Naive B cell (primary cell): ENCODE results near the gene ZC3H12C. TPM values are rescaled to one million over a fixed set of nuclear protein-coding genes. Genes with fewer than 3 reads are reported as not detected.

ENCODE experiments used
- ATAC-seq, 2 donors: fragments of 150-1000 bp; cut with Tn5 transposase; 2 replicates each; pipeline ENCODE4 v1.10.0; 2021; ENCODE audit warnings: low read depth in 2 of 2, mild to moderate bottlenecking in 2 of 2, moderate library complexity in 2 of 2
- DNase-seq: peaks from one replicate; pipeline ENCODE4 v3.0.0; 2022
- H3K27ac Mint-ChIP-seq, 6 donors: one replicate each; pipeline ENCODE4 v1.8.0; 2020 to 2022; ENCODE audit warnings: mild to moderate bottlenecking in 6 of 6, mixed read lengths in 6 of 6, moderate library complexity in 5 of 6, inconsistent platforms in 2 of 6
- H3K27me3 Mint-ChIP-seq, 3 donors: one replicate each; pipeline ENCODE4 v1.8.0; 2021 to 2022; ENCODE audit warnings: mixed read lengths in 3 of 3, mild to moderate bottlenecking in 1 of 3
- H3K36me3 Mint-ChIP-seq, 2 donors: one replicate each; pipeline ENCODE4 v1.8.0; 2020 to 2022; ENCODE audit warnings: mixed read lengths in 2 of 2, inconsistent platforms in 1 of 2, mild to moderate bottlenecking in 1 of 2
- H3K4me1 Mint-ChIP-seq, 3 donors: one replicate each; pipeline ENCODE4 v1.8.0; 2020 to 2022; ENCODE audit warnings: mixed read lengths in 3 of 3, inconsistent platforms in 1 of 3, mild to moderate bottlenecking in 1 of 3, moderate library complexity in 1 of 3
- H3K4me3 Mint-ChIP-seq, 8 donors: one replicate each; pipeline ENCODE4 v1.8.0; 2020 to 2022; ENCODE audit warnings: mild to moderate bottlenecking in 8 of 8, mixed read lengths in 8 of 8, moderate library complexity in 8 of 8, inconsistent platforms in 2 of 8
- H3K9me3 Mint-ChIP-seq, 7 donors: one replicate each; pipeline ENCODE4 v1.8.0; 2020 to 2022; ENCODE audit warnings: mixed read lengths in 7 of 7, mild to moderate bottlenecking in 5 of 7, inconsistent platforms in 2 of 7, moderate library complexity in 1 of 7
- polyA plus RNA-seq, 6 donors: library from polyadenylated mRNA; unstranded; fragments of 300-500 nt; fragmentation: Illumina TruSeq; gene quantifications; one replicate each; pipeline ENCODE4 v1.2.3, GENCODE V29; 2021; ENCODE audit warnings: low read depth in 6 of 6

Gene ZC3H12C
- polyA plus RNA-seq, 6 donors from 2014 or later = 0.08 TPM; not detected in 5

DNA sequence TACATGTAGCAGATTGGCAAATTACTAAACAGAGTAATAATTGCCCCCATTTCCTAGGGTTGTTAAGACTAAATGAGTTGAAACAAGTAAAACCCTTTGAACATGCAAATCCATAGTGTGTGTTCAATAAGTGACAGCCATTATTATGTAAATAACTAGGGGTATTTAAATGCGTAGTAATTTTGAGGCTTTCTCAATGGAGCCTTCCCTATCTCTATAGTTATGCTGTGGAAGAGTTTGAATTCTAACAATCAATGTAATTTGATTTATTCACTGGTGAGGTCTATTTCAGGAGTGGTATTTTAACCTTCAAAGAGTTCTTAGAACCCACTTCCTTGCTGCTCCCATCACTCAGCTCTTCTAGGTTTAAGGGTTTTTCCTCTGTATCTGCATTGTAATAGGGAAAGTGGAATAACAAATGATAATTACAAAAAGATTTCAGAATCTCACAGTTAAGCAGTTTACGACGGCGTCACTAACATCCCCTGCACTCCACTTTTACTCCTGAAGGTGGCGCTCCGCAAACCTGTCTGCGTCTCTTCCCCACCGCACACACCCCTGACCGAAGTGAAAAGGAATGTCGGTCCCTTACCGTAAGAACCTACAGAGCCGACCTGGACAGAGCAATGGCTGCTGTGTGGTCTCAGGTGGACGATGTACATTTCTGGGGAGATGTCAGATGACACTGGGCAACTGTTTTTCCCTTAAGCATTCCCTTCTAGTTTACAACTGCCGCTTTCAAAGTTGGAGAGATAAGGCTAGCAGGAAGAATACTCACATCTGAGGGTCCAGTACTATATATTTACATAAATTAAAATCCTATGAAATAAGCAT, 80.8 kb downstream of the ZC3H12C start:
- DNase-seq (peak; percentile 24), ATAC-seq (peak; percentile 63 to 66)
- H3K36me3 Mint-ChIP-seq = no peaks in the 10 kb centered on the region
- H3K27ac Mint-ChIP-seq = no peak overlapping the region
- H3K9me3 Mint-ChIP-seq = no peaks in the 10 kb centered on the region
- peaks cover 3 to 6% (median 6%) of the 10 kb centered on the region in 3 donors for H3K4me1 Mint-ChIP-seq
- H3K27me3 Mint-ChIP-seq = peaks cover 16 to 18% (median 17%) of the 10 kb centered on the region in 3 donors
- peak overlapping the region in 4 of 8 donors; percentile 2 to 46 (median 19) for H3K4me3 Mint-ChIP-seq

GRCh38 chr11:110174645-110175310, 81.6 kb downstream of the ZC3H12C start:
- Mint-ChIP-seq H3K4me3 (peak overlapping the region in 2 of 8 donors; percentile 13 to 72), H3K36me3 (no peaks in the 10 kb centered on the region), H3K4me1 (peaks cover 3 to 6% (median 6%) of the 10 kb centered on the region in 3 donors), H3K27ac (no peak overlapping the region), H3K9me3 (no peaks in the 10 kb centered on the region), H3K27me3 (peaks cover 16 to 18% (median 17%) of the 10 kb centered on the region in 3 donors)
- ATAC-seq (no peak), DNase-seq (no peak)

- peaks cover 17 to 28% (median 20%) of the 10 kb centered on the region in 3 donors for H3K27me3 Mint-ChIP-seq
Observed at GRCh38 chr11:110176366-110177085, 83.3 kb downstream of the ZC3H12C start.

GRCh38 chr11:110177086-110177456, 83.9 kb downstream of the ZC3H12C start:
- H3K36me3 Mint-ChIP-seq = no peaks in the 10 kb centered on the region

More at GRCh38 chr11:110176366-110177085, 83.3 kb downstream of the ZC3H12C start:
- Mint-ChIP-seq H3K36me3 (no peaks in the 10 kb centered on the region), H3K4me1 (peaks cover 3 to 6% (median 6%) of the 10 kb centered on the region in 3 donors), H3K9me3 (no peaks in the 10 kb centered on the region), H3K4me3 (no peak overlapping the region), H3K27ac (no peak overlapping the region)
- ATAC-seq (no peak), DNase-seq (no peak)

DNA sequence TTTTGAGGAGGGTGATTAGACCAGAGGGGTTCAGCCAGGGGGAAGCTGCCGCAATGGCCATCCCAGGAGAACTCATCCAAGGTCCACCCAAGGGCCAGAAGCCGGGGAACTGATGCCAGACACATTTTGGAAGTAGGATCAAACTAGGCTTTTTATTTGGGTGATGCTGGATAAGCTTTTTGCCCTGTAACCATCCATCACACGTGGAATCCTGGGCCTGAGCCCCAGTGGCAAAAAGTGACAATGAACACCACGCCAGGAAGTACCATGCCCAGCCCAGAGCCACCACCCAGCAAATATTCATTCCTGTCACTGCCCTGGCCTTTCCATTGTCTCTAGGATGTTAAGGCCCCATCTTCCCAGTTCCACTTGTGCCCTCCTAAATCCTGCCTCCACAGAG, 85.9 kb downstream of the ZC3H12C start:
- peaks cover 13 to 27% (median 24%) of the 10 kb centered on the region in 3 donors for H3K27me3 Mint-ChIP-seq

More at GRCh38 chr11:110177086-110177456, 83.9 kb downstream of the ZC3H12C start:
- Mint-ChIP-seq H3K4me1 (peaks cover 3 to 6% (median 6%) of the 10 kb centered on the region in 3 donors), H3K9me3 (no peaks in the 10 kb centered on the region), H3K27ac (no peak overlapping the region), H3K4me3 (no peak overlapping the region), H3K27me3 (peaks cover 17 to 28% (median 17%) of the 10 kb centered on the region in 3 donors)
- DNase-seq (no peak), ATAC-seq (no peak)

GRCh38 chr11:110182886-110183285, 89.7 kb downstream of the ZC3H12C start:
- no peak for ATAC-seq

More for the DNA sequence above, 85.9 kb downstream of the ZC3H12C start:
- DNase-seq (no peak), ATAC-seq (no peak)
- Mint-ChIP-seq H3K4me1 (peaks cover 3 to 4% (median 3%) of the 10 kb centered on the region in 3 donors), H3K4me3 (no peak overlapping the region), H3K36me3 (no peaks in the 10 kb centered on the region), H3K9me3 (no peaks in the 10 kb centered on the region), H3K27ac (no peak overlapping the region)

DNA sequence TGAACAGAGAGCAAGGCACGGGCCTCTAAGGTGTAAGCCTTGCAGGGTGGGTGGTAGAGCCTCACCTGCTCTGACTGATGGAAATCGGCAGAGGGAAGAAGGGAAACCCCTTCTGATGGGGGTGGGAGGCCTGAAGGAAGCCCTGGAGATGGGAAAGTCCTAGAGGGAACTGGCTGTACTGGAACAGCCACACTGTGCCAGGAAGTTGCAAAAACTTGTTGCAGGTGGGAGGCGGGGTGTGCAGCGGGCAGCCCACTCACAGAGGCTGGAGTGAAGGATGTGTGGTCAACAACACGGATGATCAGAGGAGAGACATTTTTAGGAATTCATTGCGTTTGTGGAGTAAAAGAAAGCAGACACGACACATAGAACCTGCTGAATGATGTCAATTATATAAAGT, 91.3 kb downstream of the ZC3H12C start:
- no peak for ATAC-seq
- H3K27me3 Mint-ChIP-seq = peaks cover 40 to 66% (median 46%) of the 10 kb centered on the region in 3 donors
- H3K27ac Mint-ChIP-seq = no peak overlapping the region
- no peak for DNase-seq
- peaks cover 0 to 2% (median 0%) of the 10 kb centered on the region in 3 donors for H3K4me1 Mint-ChIP-seq
- no peaks in the 10 kb centered on the region for H3K36me3 Mint-ChIP-seq
- H3K9me3 Mint-ChIP-seq = no peaks in the 10 kb centered on the region
- no peak overlapping the region for H3K4me3 Mint-ChIP-seq

More at GRCh38 chr11:110182886-110183285, 89.7 kb downstream of the ZC3H12C start:
- no peak for DNase-seq
- Mint-ChIP-seq H3K27ac (peak overlapping the region in 1 of 6 donors; percentile 56), H3K9me3 (no peaks in the 10 kb centered on the region), H3K36me3 (no peaks in the 10 kb centered on the region), H3K4me3 (no peak overlapping the region), H3K4me1 (peaks cover 0 to 2% (median 0%) of the 10 kb centered on the region in 3 donors), H3K27me3 (peaks cover 29 to 54% (median 35%) of the 10 kb centered on the region in 3 donors)

- no peak overlapping the region for H3K27ac Mint-ChIP-seq
- no peak for DNase-seq
- H3K27me3 Mint-ChIP-seq = peaks cover 41 to 70% (median 49%) of the 10 kb centered on the region in 3 donors
- peaks cover 0 to 2% (median 0%) of the 10 kb centered on the region in 3 donors for H3K4me1 Mint-ChIP-seq
- ATAC-seq = no peak
- H3K9me3 Mint-ChIP-seq = no peaks in the 10 kb centered on the region
- no peak overlapping the region for H3K4me3 Mint-ChIP-seq
- H3K36me3 Mint-ChIP-seq = no peaks in the 10 kb centered on the region
Observed at GRCh38 chr11:110185121-110185591, 92.0 kb downstream of the ZC3H12C start.

DNA sequence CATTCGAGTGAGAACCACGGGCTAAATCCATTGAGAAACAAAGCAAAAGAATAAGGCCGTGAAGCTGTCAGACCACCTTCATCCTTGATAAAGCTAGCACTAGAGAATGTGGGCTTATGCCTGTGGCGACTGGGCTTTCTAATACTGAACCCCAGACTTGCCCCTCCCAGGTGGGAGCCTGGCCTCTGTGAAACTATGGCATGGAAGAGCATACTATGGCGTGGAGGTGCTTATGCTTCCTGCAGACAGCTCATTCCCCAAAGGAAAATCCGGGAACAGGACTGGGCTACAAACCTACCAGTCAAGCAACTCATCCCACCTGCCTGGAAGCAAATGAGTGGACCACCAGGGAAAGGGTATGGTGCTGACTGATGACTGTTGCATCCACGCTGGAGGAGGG, 92.4 kb downstream of the ZC3H12C start:
- no peak for DNase-seq
- H3K9me3 Mint-ChIP-seq = peaks cover 0 to 2% (median 0%) of the 10 kb centered on the region in 7 donors
- peaks cover 46 to 71% (median 54%) of the 10 kb centered on the region in 3 donors for H3K27me3 Mint-ChIP-seq
- H3K4me3 Mint-ChIP-seq = no peak overlapping the region
- ATAC-seq = no peak
- peaks cover 0 to 3% (median 0%) of the 10 kb centered on the region in 3 donors for H3K4me1 Mint-ChIP-seq
- peaks cover 0 to under 1% of the 10 kb centered on the region in 2 donors for H3K36me3 Mint-ChIP-seq
- no peak overlapping the region for H3K27ac Mint-ChIP-seq

DNA sequence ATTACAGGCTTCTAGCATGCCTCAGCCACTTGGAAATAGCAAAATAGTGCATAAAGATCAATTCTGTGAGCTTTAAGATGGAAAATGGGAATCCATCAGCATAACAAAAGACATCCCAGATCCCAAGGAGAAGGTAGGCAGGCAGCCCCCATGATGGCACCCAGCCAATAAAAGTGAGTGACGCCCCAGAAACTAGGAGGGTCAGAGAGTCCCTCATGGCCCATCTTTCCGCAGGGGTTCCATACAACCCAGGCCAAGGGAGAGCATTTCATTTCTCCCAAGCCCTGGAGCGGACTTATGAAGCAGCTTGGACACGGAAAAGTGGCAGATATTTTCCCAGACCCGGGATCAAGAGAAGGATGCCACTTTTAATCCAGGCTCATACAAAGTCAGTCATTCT, 93.3 kb downstream of the ZC3H12C start:
- Mint-ChIP-seq H3K36me3 (peaks cover 0 to 8% of the 10 kb centered on the region in 2 donors), H3K27me3 (peaks cover 46 to 71% (median 62%) of the 10 kb centered on the region in 3 donors), H3K27ac (no peak overlapping the region), H3K4me3 (no peak overlapping the region), H3K9me3 (peaks cover 0 to 9% (median 4%) of the 10 kb centered on the region in 7 donors), H3K4me1 (peaks cover 0 to 6% (median 6%) of the 10 kb centered on the region in 3 donors)
- no peak for ATAC-seq
- DNase-seq = no peak

- DNase-seq = no peak
- peaks cover 45 to 69% (median 62%) of the 10 kb centered on the region in 3 donors for H3K27me3 Mint-ChIP-seq
- H3K4me3 Mint-ChIP-seq = no peak overlapping the region
- H3K27ac Mint-ChIP-seq = no peak overlapping the region
- peaks cover 0 to 8% of the 10 kb centered on the region in 2 donors for H3K36me3 Mint-ChIP-seq
- H3K9me3 Mint-ChIP-seq = peaks cover under 1 to 14% (median 6%) of the 10 kb centered on the region in 7 donors
- no peak for ATAC-seq
- peaks cover 0 to 8% (median 6%) of the 10 kb centered on the region in 3 donors for H3K4me1 Mint-ChIP-seq
Observed at GRCh38 chr11:110186867-110187266, 93.7 kb downstream of the ZC3H12C start.

DNA sequence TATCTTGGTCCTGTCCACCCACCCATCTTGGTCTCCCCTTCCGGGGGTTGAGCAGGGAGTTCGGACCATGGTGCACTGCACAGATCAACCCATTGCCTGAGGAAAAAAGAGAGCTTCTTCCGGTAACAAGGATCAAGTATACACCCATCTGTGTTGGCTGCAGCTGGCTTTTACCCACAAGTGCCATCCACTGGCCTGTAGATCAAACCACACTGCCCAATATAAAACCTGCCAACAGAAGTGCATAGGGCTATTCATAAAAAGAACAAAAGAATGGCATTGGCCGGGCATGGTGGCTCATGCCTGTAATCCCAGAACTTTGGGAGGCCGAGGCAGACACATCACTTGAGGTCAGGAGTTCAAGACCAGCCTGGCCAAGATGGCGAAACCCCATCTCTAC, 94.5 kb downstream of the ZC3H12C start:
- H3K27ac Mint-ChIP-seq = no peak overlapping the region

More for the DNA sequence above, 94.5 kb downstream of the ZC3H12C start:
- Mint-ChIP-seq H3K4me3 (no peak overlapping the region), H3K36me3 (peaks cover 0 to 8% of the 10 kb centered on the region in 2 donors), H3K27me3 (peaks cover 45 to 63% (median 57%) of the 10 kb centered on the region in 3 donors), H3K9me3 (peaks cover 4 to 22% (median 8%) of the 10 kb centered on the region in 7 donors), H3K4me1 (peaks cover 5 to 16% (median 10%) of the 10 kb centered on the region in 3 donors)
- no peak for DNase-seq
- no peak for ATAC-seq
